ENCODE data around the gene MCRS1. TPM values are rescaled to one million over a fixed set of nuclear protein-coding genes. Genes with fewer than 3 reads are reported as not detected.

The MCRS1 gene
- total RNA-seq, 1 experiment from 2014 or later: 124 TPM

Other genes starting within 250 kb of the MCRS1 start
- 46.1 and 48.0 TPM in 2 replicates for gene TROAP, start 244.9 kb downstream of the MCRS1 start, total RNA-seq (2014; rRNA removed; shearing (Covaris generic))
- gene C1QL4, start 231.0 kb downstream of the MCRS1 start, total RNA-seq (2014; rRNA removed; shearing (Covaris generic)): 1.1 and 3.3 TPM in 2 replicates
- gene DNAJC22, start 221.3 kb downstream of the MCRS1 start, total RNA-seq (2014; rRNA removed; shearing (Covaris generic)): 0.15 and 0.35 TPM in 2 replicates
- 30.2 and 31.9 TPM in 2 replicates for gene SPATS2, start 200.7 kb downstream of the MCRS1 start, total RNA-seq (2014; rRNA removed; shearing (Covaris generic))
- 0.97 TPM in 1 of 2 replicates, not detected in the other for gene KCNH3, start 29.1 kb downstream of the MCRS1 start, total RNA-seq (2014; rRNA removed; shearing (Covaris generic))
- 0.11 and 0.21 TPM in 2 replicates for gene FAM186B, start 37.5 kb upstream of the MCRS1 start, total RNA-seq (2014; rRNA removed; shearing (Covaris generic))
- 22.9 and 28.9 TPM in 2 replicates for gene PRPF40B, start 55.4 kb upstream of the MCRS1 start, total RNA-seq (2014; rRNA removed; shearing (Covaris generic))
- 16.0 and 19.4 TPM in 2 replicates for gene FMNL3, start 139.3 kb upstream of the MCRS1 start, total RNA-seq (2014; rRNA removed; shearing (Covaris generic))
- 385 and 401 TPM in 2 replicates for gene TMBIM6, start 173.4 kb upstream of the MCRS1 start, total RNA-seq (2014; rRNA removed; shearing (Covaris generic))